ENCODE measurements around the gene TNIK. TPM values are rescaled to one million over a fixed set of nuclear protein-coding genes. Genes with fewer than 3 reads are reported as not detected.

The TNIK gene
- total and polyA plus RNA-seq, 2 experiments from 2014 or later, result 7.4 to 13.8 TPM

- TF ChIP-seq CTCF (IDR thresholded peaks at IDR 0.05; ENCODE audit: poor library complexity) (no peak), EZH2phosphoT487 (IDR thresholded peaks at IDR 0.05; ENCODE audit: low read depth, severe bottlenecking, unreplicated experiment) (no peak), EZH2 (IDR thresholded peaks at IDR 0.05; ENCODE audit: borderline replicate concordance) (no peak)
- H3K4me3 ChIP-seq, result no peak overlapping the region
- WGBS (ENCODE audit: low lambda C conversion rate, missing lambda C conversion rate), result 90% methylated on average over 6 of the region's 6 CpGs
- no peaks in the 10 kb centered on the region for H4K20me1 ChIP-seq (ENCODE audit: insufficient read depth, poor library complexity, severe bottlenecking)
- no peaks in the 10 kb centered on the region for H3K9me3 ChIP-seq (ENCODE audit: low read depth)
- H3K79me2 ChIP-seq, result no peaks in the 10 kb centered on the region
- H3K27ac ChIP-seq, result no peak overlapping the region
- no peaks in the 10 kb centered on the region for H3K4me1 ChIP-seq (ENCODE audit: insufficient read depth)
- no peaks in the 10 kb centered on the region for H3K27me3 ChIP-seq
- no peak overlapping the region for H2AFZ ChIP-seq
- no peak for DNase-seq (ENCODE audit: low spot score)
- no peaks in the 10 kb centered on the region for H3K36me3 ChIP-seq (replicated peaks; ENCODE audit: insufficient read depth, low read depth)
- H3K4me2 ChIP-seq, result no peak overlapping the region
- H3K9me2 ChIP-seq (replicated peaks; ENCODE audit: insufficient read depth), result no peaks in the 10 kb centered on the region
These were observed 8.2 kb upstream of the TNIK start for GRCh38 chr3:171468296-171468906.

GRCh38 chr3:171465763-171466162, 5.6 kb upstream of the TNIK start:
- H3K9me2 ChIP-seq (replicated peaks; ENCODE audit: insufficient read depth), result no peaks in the 10 kb centered on the region
- no peak overlapping the region for H2AFZ ChIP-seq
- H3K27me3 ChIP-seq, result no peaks in the 10 kb centered on the region
- WGBS (ENCODE audit: low lambda C conversion rate, missing lambda C conversion rate), result 94% methylated on average over 3 of the region's 3 CpGs
- H3K4me3 ChIP-seq, result no peak overlapping the region
- no peaks in the 10 kb centered on the region for H3K4me1 ChIP-seq (ENCODE audit: insufficient read depth)
- no peaks in the 10 kb centered on the region for H4K20me1 ChIP-seq (ENCODE audit: insufficient read depth, poor library complexity, severe bottlenecking)
- no peaks in the 10 kb centered on the region for H3K36me3 ChIP-seq (replicated peaks; ENCODE audit: insufficient read depth, low read depth)
- no peaks in the 10 kb centered on the region for H3K79me2 ChIP-seq
- TF ChIP-seq EZH2phosphoT487 (IDR thresholded peaks at IDR 0.05; ENCODE audit: low read depth, severe bottlenecking, unreplicated experiment) (no peak), EZH2 (IDR thresholded peaks at IDR 0.05; ENCODE audit: borderline replicate concordance) (no peak), CTCF (IDR thresholded peaks at IDR 0.05; ENCODE audit: poor library complexity) (no peak)
- H3K4me2 ChIP-seq, result no peak overlapping the region
- no peak for DNase-seq (ENCODE audit: low spot score)
- H3K27ac ChIP-seq, result no peak overlapping the region
- no peaks in the 10 kb centered on the region for H3K9me3 ChIP-seq (ENCODE audit: low read depth)

- DNase-seq (ENCODE audit: low spot score), result no peak
- TF ChIP-seq EZH2 (IDR thresholded peaks at IDR 0.05; ENCODE audit: borderline replicate concordance), result no peak
- Histone ChIP-seq H3K27me3 (no peaks in the 10 kb centered on the region), H3K9me3 (ENCODE audit: low read depth) (no peaks in the 10 kb centered on the region), H3K4me1 (ENCODE audit: insufficient read depth) (no peaks in the 10 kb centered on the region), H3K9me2 (replicated peaks; ENCODE audit: insufficient read depth) (no peaks in the 10 kb centered on the region), H3K79me2 (peaks cover 4% of the 10 kb centered on the region), H2AFZ (no peak overlapping the region), H3K27ac (no peak overlapping the region), H3K36me3 (replicated peaks; ENCODE audit: insufficient read depth, low read depth) (no peaks in the 10 kb centered on the region), H3K4me3 (no peak overlapping the region), H3K4me2 (no peak overlapping the region), H4K20me1 (ENCODE audit: insufficient read depth, poor library complexity, severe bottlenecking) (no peaks in the 10 kb centered on the region)
- 92% methylated on average over 3 of the region's 3 CpGs for WGBS (ENCODE audit: low lambda C conversion rate, missing lambda C conversion rate)
These were observed 4.3 kb upstream of the TNIK start for GRCh38 chr3:171464462-171464861.

- Histone ChIP-seq H3K36me3 (replicated peaks; ENCODE audit: insufficient read depth, low read depth) (no peaks in the 10 kb centered on the region), H3K27ac (no peak overlapping the region), H3K4me2 (peak overlapping the region; percentile 96), H3K27me3 (no peaks in the 10 kb centered on the region), H4K20me1 (ENCODE audit: insufficient read depth, poor library complexity, severe bottlenecking) (no peaks in the 10 kb centered on the region), H3K79me2 (peaks cover 18% of the 10 kb centered on the region), H2AFZ (no peak overlapping the region), H3K4me1 (ENCODE audit: insufficient read depth) (peaks cover 4% of the 10 kb centered on the region), H3K4me3 (no peak overlapping the region), H3K9me3 (ENCODE audit: low read depth) (no peaks in the 10 kb centered on the region), H3K9me2 (replicated peaks; ENCODE audit: insufficient read depth) (no peaks in the 10 kb centered on the region)
- WGBS (ENCODE audit: low lambda C conversion rate, missing lambda C conversion rate), result 54% methylated on average over 1 of the region's 1 CpG
- no peak for DNase-seq (ENCODE audit: low spot score)
- no peak for TF ChIP-seq EZH2 (IDR thresholded peaks at IDR 0.05; ENCODE audit: borderline replicate concordance)
- no peak for TF ChIP-seq CTCF (IDR thresholded peaks at IDR 0.05; ENCODE audit: poor library complexity)
- TF ChIP-seq EZH2phosphoT487 (IDR thresholded peaks at IDR 0.05; ENCODE audit: low read depth, severe bottlenecking, unreplicated experiment), result no peak
These were observed 2.0 kb upstream of the TNIK start for GRCh38 chr3:171462224-171462623.

Data from hepatocyte (in vitro differentiated cells).